ENCODE results near the gene MYO1G.

MYO1G gene

GRCh38 chr7:44978511-44979366 lies at the start of gene MYO1G:
Gene MYO1G (minus strand): TSS chr7:44979015. CDS start chr7:44978961, 54 bp downstream.
- TF ChIP-seq GATA3 (IDR thresholded peaks at IDR 0.05; ENCODE audit: low read depth, low read length) (no peak), GATA2 (IDR thresholded peaks at IDR 0.05; ENCODE audit: low read depth, low read length) (no peak)

- no peak for TF ChIP-seq GATA2 (IDR thresholded peaks at IDR 0.05; ENCODE audit: low read depth, low read length)
- TF ChIP-seq GATA3 (IDR thresholded peaks at IDR 0.05; ENCODE audit: low read depth, low read length): no peak
Measured at GRCh38 chr7:45028138-45028919, 49.5 kb upstream of the MYO1G start.

- no peak for TF ChIP-seq GATA2 (IDR thresholded peaks at IDR 0.05; ENCODE audit: low read depth, low read length)
- TF ChIP-seq GATA3 (IDR thresholded peaks at IDR 0.05; ENCODE audit: low read depth, low read length): no peak
Measured at GRCh38 chr7:45027774-45028114, 48.9 kb upstream of the MYO1G start.

- no peak for TF ChIP-seq GATA3 (IDR thresholded peaks at IDR 0.05; ENCODE audit: low read depth, low read length)
- no peak for TF ChIP-seq GATA2 (IDR thresholded peaks at IDR 0.05; ENCODE audit: low read depth, low read length)
Measured at GRCh38 chr7:45026984-45027773, 48.4 kb upstream of the MYO1G start.

- TF ChIP-seq GATA3 (IDR thresholded peaks at IDR 0.05; ENCODE audit: low read depth, low read length): no peak
- no peak for TF ChIP-seq GATA2 (IDR thresholded peaks at IDR 0.05; ENCODE audit: low read depth, low read length)
Measured at GRCh38 chr7:45026013-45026412, 47.2 kb upstream of the MYO1G start.

GRCh38 chr7:45024126-45024744 lies 45.4 kb upstream of the MYO1G start:
- TF ChIP-seq GATA2 (IDR thresholded peaks at IDR 0.05; ENCODE audit: low read depth, low read length) (no peak), GATA3 (IDR thresholded peaks at IDR 0.05; ENCODE audit: low read depth, low read length) (no peak)

- TF ChIP-seq GATA3 (IDR thresholded peaks at IDR 0.05; ENCODE audit: low read depth, low read length) (no peak), GATA2 (IDR thresholded peaks at IDR 0.05; ENCODE audit: low read depth, low read length) (no peak)
Measured at GRCh38 chr7:45021604-45022296, 42.9 kb upstream of the MYO1G start.

- TF ChIP-seq GATA2 (IDR thresholded peaks at IDR 0.05; ENCODE audit: low read depth, low read length) (no peak), GATA3 (IDR thresholded peaks at IDR 0.05; ENCODE audit: low read depth, low read length) (no peak)
Measured at GRCh38 chr7:45020915-45021314, 42.1 kb upstream of the MYO1G start.

GRCh38 chr7:45017253-45017652 lies 38.4 kb upstream of the MYO1G start:
- TF ChIP-seq GATA2 (IDR thresholded peaks at IDR 0.05; ENCODE audit: low read depth, low read length) (no peak), GATA3 (IDR thresholded peaks at IDR 0.05; ENCODE audit: low read depth, low read length) (no peak)

- TF ChIP-seq GATA2 (IDR thresholded peaks at IDR 0.05; ENCODE audit: low read depth, low read length) (no peak), GATA3 (IDR thresholded peaks at IDR 0.05; ENCODE audit: low read depth, low read length) (no peak)
Measured at GRCh38 chr7:45015313-45015712, 36.5 kb upstream of the MYO1G start.

- TF ChIP-seq GATA3 (IDR thresholded peaks at IDR 0.05; ENCODE audit: low read depth, low read length) (no peak), GATA2 (IDR thresholded peaks at IDR 0.05; ENCODE audit: low read depth, low read length) (no peak)
Measured at GRCh38 chr7:45013465-45013967, 34.7 kb upstream of the MYO1G start.

- no peak for TF ChIP-seq GATA2 (IDR thresholded peaks at IDR 0.05; ENCODE audit: low read depth, low read length)
- TF ChIP-seq GATA3 (IDR thresholded peaks at IDR 0.05; ENCODE audit: low read depth, low read length): no peak
Measured at GRCh38 chr7:45007571-45008328, 28.9 kb upstream of the MYO1G start.

Measured in SH-SY5Y (cell line).